ENCODE results near the gene SCUBE1. TPM values are rescaled to one million over a fixed set of nuclear protein-coding genes. Genes with fewer than 3 reads are reported as not detected.

The SCUBE1 gene
- total and polyA plus RNA-seq, 2 of the 4 experiments (the other 2 are of a cell fraction) = not detected

DNA sequence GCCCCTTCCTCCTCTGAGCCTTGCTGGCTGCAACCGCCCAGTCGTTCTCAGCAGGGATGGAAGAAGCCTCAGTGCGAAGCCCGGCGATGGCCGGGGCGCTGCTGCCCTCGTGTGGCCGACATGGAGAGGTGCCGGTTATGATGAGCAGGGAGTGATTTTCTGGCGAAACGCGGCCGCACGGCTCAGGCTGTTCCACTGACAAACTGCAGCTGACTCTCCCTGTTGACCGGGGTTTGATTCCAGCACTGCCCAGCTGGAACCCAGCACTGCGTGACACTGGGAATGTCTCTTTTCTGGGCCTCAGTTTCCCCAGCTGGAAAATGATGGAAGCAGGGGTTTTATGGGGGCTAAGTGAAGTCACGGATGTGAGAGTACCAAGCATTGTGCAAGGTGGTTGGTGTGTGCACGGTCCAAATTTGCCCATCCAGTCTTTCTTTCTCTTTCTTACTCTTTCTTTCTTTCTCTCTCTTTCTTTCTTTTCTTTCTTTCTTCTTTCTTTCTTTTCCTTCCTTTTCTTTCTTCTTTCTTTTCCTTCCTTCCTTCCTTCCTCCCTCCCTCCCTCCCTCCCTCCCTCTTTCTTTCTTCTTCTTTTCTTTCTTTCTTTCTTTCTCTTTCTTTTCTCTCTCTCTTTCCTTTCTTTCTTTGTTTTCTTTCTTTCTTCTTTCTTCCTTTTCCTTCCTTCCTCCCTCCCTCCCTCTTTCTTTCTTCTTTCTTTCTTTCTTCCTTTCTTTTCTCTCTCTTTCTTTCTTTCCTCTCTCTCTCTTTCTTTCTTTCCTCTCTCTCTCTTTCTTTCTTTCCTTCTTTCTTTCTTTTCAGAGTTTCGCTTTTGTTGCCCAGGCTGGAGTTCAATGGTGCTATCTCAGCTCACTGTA, 42.8 kb upstream of the SCUBE1 start:
- Histone ChIP-seq H3K4me2 (ENCODE audit: low read depth, low read length) (peak overlapping the region; percentile 16; the same call in 1 of the 2 replicates), H2BK20ac (ENCODE audit: low read depth, low read length) (no peak overlapping the region), H3K27me3 (ENCODE audit: control insufficient read depth, insufficient read depth, low read length) (peaks cover 23% of the 10 kb centered on the region), H3K4ac (ENCODE audit: low read depth, low read length) (no peak overlapping the region), H3K4me1 (ENCODE audit: control insufficient read depth, insufficient read depth, low read length) (no peaks in the 10 kb centered on the region; the same call in 1 of the 2 replicates), H2AFZ (replicated peaks; ENCODE audit: low read length, poor library complexity) (peak overlapping the region; percentile 84), H3K18ac (ENCODE audit: low read depth, low read length) (no peak overlapping the region), H4K8ac (ENCODE audit: low read depth in 2 of 2, low read length in 2 of 2) (no peak overlapping the region), H3K27ac (ENCODE audit: insufficient read depth, low read length) (no peak overlapping the region), H4K5ac (ENCODE audit: low read depth, low read length) (no peak overlapping the region), H3K56ac (ENCODE audit: extremely low read depth, insufficient read depth, low read length) (no peak overlapping the region), H3K79me1 (ENCODE audit: low read depth in 1 of 2, low read length in 2 of 2) (no peaks in the 10 kb centered on the region), H3K23ac (ENCODE audit: low read depth, low read length) (peak overlapping the region; percentile 65; the same call in 1 of the 2 replicates), H2BK5ac (ENCODE audit: low read depth, low read length, poor library complexity, severe bottlenecking) (no peak overlapping the region), H3K4me3 (ENCODE audit: insufficient read depth, low read depth, low read length) (no peak overlapping the region), H3K14ac (replicated peaks; ENCODE audit: low read depth, low read length) (no peak overlapping the region), H2BK15ac (ENCODE audit: low read depth, low read length) (no peak overlapping the region), H3K9me1 (ENCODE audit: insufficient read depth, low read length) (no peaks in the 10 kb centered on the region), H2AK5ac (ENCODE audit: low read depth, low read length) (no peak overlapping the region), H2AK9ac (replicated peaks; ENCODE audit: low read depth, low read length, poor library complexity) (peak overlapping the region; percentile 61), H3K9me3 (ENCODE audit: control insufficient read depth, insufficient read depth, low read length) (0 out of 2 replicates have a peak, but pooled peaks cover 2% of the 10 kb centered on the region), H2BK120ac (ENCODE audit: low read depth, low read length) (no peak overlapping the region), H3K36me3 (ENCODE audit: control insufficient read depth, insufficient read depth, low read length) (no peaks in the 10 kb centered on the region), H3K9ac (ENCODE audit: low read depth, low read length) (no peak overlapping the region), H4K91ac (ENCODE audit: insufficient read depth, low read depth, low read length) (no peak overlapping the region), H4K20me1 (ENCODE audit: insufficient read depth, low read length) (no peaks in the 10 kb centered on the region)
- POLR2A ChIA-PET (ENCODE audit: unreplicated experiment) = no interaction called here
- dilution Hi-C loops (cut with HindIII; ENCODE audit: low sequenced_read_pairs, unreplicated experiment) (no loop called here), intact Hi-C loops (cut with micrococcal nuclease) (loop anchor here (1.0 kb wide), 2 partner anchors 112 to 155 kb away; no protein-coding TSS in a partner anchor), in situ Hi-C loops (cut with MboI; ENCODE audit: low sequenced_read_pairs) (loop anchor here (25.0 kb wide), 1 partner anchor 1251 kb away; no protein-coding TSS in a partner anchor)
- 0% methylated on average over 7 of the region's 20 CpGs; no CpG with 5 or more reads in 1 of the 2 experiments for WGBS, 2 experiments (ENCODE audit: extremely low coverage in 2 of 2, insufficient read length in 1 of 2)
- DNase-seq (peak; percentile 65), ATAC-seq (ENCODE audit: low read depth) (peak; percentile 98)
- BruUV-seq (replicated peaks) = no TSS peak
- CTCF ChIA-PET = interaction anchor here (0.6 to 1.1 kb wide), 5 partner anchors 29 to 440 kb away, joined by 3 to 6 read pairs (median 3); no protein-coding TSS in a partner anchor
- TF ChIP-seq MAFK (IDR thresholded peaks at IDR 0.05; ENCODE audit: low read depth, low read length) (no peak), SMC3 (IDR thresholded peaks at IDR 0.05; ENCODE audit: low read depth, low read length) (peak; percentile 89), ELK1 (IDR thresholded peaks at IDR 0.05; ENCODE audit: borderline replicate concordance, low read depth, low read length) (no peak), FOS (IDR thresholded peaks at IDR 0.05; ENCODE audit: low read depth, low read length) (no peak), NFE2L2 (IDR thresholded peaks at IDR 0.05; ENCODE audit: low read depth, low read length) (no peak), RAD21 (IDR thresholded peaks at IDR 0.05; ENCODE audit: low read length) (peak; percentile 97), RCOR1 (IDR thresholded peaks at IDR 0.05; ENCODE audit: insufficient replicate concordance, low read length) (no peak), BHLHE40 (IDR thresholded peaks at IDR 0.05; ENCODE audit: low read depth, low read length) (no peak), CEBPB (IDR thresholded peaks at IDR 0.05; ENCODE audit: low read depth, low read length) (no peak), CHD1 (IDR thresholded peaks at IDR 0.05; ENCODE audit: low read depth, low read length) (no peak), MXI1 (IDR thresholded peaks at IDR 0.05; ENCODE audit: borderline replicate concordance, low read depth, low read length) (no peak), POLR2A (IDR thresholded peaks at IDR 0.05; ENCODE audit: low read depth, low read length) (peak; percentile 47; the same call in 1 of the 2 replicates)
- TF ChIP-seq, protein P1, sequence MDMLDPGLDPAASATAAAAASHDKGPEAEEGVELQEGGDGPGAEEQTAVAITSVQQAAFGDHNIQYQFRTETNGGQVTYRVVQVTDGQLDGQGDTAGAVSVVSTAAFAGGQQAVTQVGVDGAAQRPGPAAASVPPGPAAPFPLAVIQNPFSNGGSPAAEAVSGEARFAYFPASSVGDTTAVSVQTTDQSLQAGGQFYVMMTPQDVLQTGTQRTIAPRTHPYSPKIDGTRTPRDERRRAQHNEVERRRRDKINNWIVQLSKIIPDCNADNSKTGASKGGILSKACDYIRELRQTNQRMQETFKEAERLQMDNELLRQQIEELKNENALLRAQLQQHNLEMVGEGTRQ (IDR thresholded peaks at IDR 0.05; ENCODE audit: low read depth, low read length) = no peak
- TF ChIP-seq, protein P2, sequence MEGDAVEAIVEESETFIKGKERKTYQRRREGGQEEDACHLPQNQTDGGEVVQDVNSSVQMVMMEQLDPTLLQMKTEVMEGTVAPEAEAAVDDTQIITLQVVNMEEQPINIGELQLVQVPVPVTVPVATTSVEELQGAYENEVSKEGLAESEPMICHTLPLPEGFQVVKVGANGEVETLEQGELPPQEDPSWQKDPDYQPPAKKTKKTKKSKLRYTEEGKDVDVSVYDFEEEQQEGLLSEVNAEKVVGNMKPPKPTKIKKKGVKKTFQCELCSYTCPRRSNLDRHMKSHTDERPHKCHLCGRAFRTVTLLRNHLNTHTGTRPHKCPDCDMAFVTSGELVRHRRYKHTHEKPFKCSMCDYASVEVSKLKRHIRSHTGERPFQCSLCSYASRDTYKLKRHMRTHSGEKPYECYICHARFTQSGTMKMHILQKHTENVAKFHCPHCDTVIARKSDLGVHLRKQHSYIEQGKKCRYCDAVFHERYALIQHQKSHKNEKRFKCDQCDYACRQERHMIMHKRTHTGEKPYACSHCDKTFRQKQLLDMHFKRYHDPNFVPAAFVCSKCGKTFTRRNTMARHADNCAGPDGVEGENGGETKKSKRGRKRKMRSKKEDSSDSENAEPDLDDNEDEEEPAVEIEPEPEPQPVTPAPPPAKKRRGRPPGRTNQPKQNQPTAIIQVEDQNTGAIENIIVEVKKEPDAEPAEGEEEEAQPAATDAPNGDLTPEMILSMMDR (conservative IDR thresholded peaks at IDR 0.05; ENCODE audit: low read depth, low read length) = peak; percentile 93

All from IMR-90 (cell line).